Omental fat pad (tissue), 4 donors: ENCODE data around the gene INHBC. TPM values are rescaled to one million over a fixed set of nuclear protein-coding genes. Genes with fewer than 3 reads are reported as not detected.

Experiments used
- ATAC-seq: fragments of 150-250 bp; one replicate; pipeline ENCODE4 v1.9.1; 2016; ENCODE audit warnings: mild to moderate bottlenecking, moderate library complexity; ENCODE audit not compliant: low FRiP score
- DNase-seq: peaks from one replicate; pipeline ENCODE4 v3.0.0-alpha.2; 2019; ENCODE audit warnings: low spot score
- small RNA-seq: library from RNA; depleted of rRNA; stranded (forward); fragments of <200 nt; gene quantifications from one replicate; pipeline ENCODE3, GENCODE V24; 2016
- total RNA-seq, 4 donors: library from RNA; depleted of rRNA; stranded (reverse); fragments of >200 nt; gene quantifications; one replicate each; pipeline ENCODE4 v1.1.0, GENCODE V29; 2016
- TF ChIP-seq, protein P1 (sequence below), 3 donors: fragments of 450-650 bp; IDR thresholded peaks; one replicate each; pipeline ENCODE4 v1.5.1; 2016 to 2017; ENCODE audit warnings: antibody characterized with exemption in 3 of 3, mild to moderate bottlenecking in 3 of 3, moderate library complexity in 2 of 3

Gene INHBC
- total RNA-seq, 4 donors from 2014 or later, result not detected

- ATAC-seq (no peak), DNase-seq (no peak)
- TF ChIP-seq, protein P1, sequence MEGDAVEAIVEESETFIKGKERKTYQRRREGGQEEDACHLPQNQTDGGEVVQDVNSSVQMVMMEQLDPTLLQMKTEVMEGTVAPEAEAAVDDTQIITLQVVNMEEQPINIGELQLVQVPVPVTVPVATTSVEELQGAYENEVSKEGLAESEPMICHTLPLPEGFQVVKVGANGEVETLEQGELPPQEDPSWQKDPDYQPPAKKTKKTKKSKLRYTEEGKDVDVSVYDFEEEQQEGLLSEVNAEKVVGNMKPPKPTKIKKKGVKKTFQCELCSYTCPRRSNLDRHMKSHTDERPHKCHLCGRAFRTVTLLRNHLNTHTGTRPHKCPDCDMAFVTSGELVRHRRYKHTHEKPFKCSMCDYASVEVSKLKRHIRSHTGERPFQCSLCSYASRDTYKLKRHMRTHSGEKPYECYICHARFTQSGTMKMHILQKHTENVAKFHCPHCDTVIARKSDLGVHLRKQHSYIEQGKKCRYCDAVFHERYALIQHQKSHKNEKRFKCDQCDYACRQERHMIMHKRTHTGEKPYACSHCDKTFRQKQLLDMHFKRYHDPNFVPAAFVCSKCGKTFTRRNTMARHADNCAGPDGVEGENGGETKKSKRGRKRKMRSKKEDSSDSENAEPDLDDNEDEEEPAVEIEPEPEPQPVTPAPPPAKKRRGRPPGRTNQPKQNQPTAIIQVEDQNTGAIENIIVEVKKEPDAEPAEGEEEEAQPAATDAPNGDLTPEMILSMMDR (IDR thresholded peaks at IDR 0.05), result no peak
Measured at GRCh38 chr12:57496822-57497221, 62.2 kb downstream of the INHBC start.

DNA sequence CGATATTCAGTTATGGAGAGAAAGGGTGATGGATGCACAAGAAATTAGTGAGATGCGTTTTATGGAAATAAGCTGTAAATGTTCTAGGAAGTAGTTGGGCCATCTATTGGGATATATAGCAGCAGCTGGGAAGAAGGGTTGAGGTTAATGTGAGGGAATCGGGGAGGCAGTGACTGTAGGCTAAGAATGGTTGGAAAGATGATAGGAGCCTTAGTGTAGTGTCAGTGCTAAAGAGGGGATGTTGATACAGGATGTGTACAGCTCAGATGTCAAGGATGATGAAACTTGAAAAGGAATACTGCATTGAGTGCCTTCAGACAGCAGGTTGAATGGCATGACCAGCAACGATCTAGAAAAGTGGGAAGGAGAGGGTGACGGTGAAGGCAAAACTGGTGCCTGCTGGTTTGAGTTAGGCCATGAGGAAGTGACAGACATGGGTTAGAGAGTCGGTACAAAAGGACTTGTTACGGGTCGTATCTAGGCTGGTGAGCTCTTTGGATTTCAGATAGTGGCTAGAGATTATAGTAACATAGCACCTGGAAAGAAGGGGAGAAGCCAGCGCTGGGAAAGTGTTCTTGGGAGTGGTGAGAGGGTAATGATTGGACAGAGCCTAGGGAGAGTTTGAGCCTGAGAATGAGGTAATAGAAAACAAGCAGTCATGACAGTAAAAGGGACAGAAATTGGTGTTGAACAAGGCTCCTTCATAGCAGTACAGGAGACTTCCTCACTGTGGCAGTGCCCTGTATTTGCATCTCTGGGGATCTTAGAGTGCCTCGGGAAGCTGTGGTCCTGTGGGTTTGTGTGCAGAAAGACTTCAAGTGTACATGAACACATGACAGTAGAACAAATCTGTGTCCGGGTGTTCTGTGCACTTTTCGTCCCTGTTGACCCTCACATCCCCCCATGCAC, 62.9 kb downstream of the INHBC start:
- TF ChIP-seq, protein P1 (IDR thresholded peaks at IDR 0.05), result no peak
- no peak for DNase-seq
- no peak for ATAC-seq

GRCh38 chr12:57498132-57498502, 63.5 kb downstream of the INHBC start:
- no peak for DNase-seq
- TF ChIP-seq, protein P1 (IDR thresholded peaks at IDR 0.05), result no peak
- ATAC-seq, result no peak

DNA sequence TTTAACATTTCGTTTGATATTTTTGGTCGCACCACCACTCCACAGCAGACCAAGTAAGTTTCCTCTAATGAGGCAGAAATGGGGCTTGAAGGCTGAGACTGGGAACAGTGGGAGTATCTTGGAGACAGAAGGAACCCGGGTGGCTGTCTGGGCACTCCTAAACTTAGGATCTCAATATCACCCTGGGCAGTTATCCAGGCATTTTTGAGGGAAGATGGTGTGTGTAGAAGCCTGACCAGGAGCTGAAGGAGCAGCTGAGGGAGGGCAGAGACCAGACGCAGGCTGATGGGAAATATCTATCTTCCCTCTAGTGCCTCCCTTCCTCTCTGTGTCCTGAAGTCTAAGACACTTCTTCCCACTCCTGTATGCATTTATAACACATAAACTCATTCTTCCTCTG, 64.0 kb downstream of the INHBC start:
- DNase-seq, result no peak
- no peak for ATAC-seq
- TF ChIP-seq, protein P1 (IDR thresholded peaks at IDR 0.05), result no peak

DNA sequence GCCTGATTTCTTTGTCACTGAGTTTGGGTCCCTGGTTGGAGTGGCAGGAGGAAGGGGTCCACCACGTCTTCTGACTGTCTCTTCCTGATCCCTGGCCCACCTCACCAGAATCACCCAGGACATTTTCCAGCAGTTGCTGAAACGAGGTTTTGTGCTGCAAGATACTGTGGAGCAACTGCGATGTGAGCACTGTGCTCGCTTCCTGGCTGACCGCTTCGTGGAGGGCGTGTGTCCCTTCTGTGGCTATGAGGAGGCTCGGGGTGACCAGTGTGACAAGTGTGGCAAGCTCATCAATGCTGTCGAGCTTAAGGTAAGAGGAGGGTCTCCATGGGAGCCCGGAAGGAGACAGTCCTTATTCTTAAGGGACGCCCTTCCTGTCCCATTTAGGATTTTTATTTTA, 65.6 kb downstream of the INHBC start:
- TF ChIP-seq, protein P1 (IDR thresholded peaks at IDR 0.05), result no peak
- DNase-seq (no peak), ATAC-seq (no peak)

Small RNA genes within 50 kb of the gene (small RNA-seq; reads per million reads assigned to genes)
- not detected for gene RNU6-879P

Other genes starting within 250 kb of the INHBC start
- gene NXPH4, start 218.0 kb upstream of the INHBC start, total RNA-seq, result 1 to 10 TPM in 2 of 4 donors, under 1 TPM in 1, not detected in 1; 0.56 to 2.4 (median 1.4) TPM
- 10 to 100 TPM; 45.2 to 66.4 (median 55.0) TPM for gene SHMT2, start 205.1 kb upstream of the INHBC start, total RNA-seq
- gene STAC3, start 183.6 kb upstream of the INHBC start, total RNA-seq, result 1 to 10 TPM; 2.0 to 3.7 (median 2.6) TPM
- 10 to 100 TPM; 24.2 to 47.3 (median 26.7) TPM for gene R3HDM2, start 3.7 kb upstream of the INHBC start, total RNA-seq
- gene INHBE, start 20.5 kb downstream of the INHBC start, total RNA-seq, result under 1 TPM in 1 of 4 donors, not detected in 3; 0.25 TPM
- under 1 TPM in 3 of 4 donors, not detected in 1; 0.09 to 0.60 (median 0.19) TPM for gene GLI1, start 25.0 kb downstream of the INHBC start, total RNA-seq
- gene ARHGAP9, start 45.1 kb downstream of the INHBC start, total RNA-seq, result 10 to 100 TPM; 13.8 to 85.6 (median 29.8) TPM
- gene MARS1, start 53.3 kb downstream of the INHBC start, total RNA-seq, result 100 to 1,000 TPM in 1 of 4 donors, 10 to 100 TPM in 3; 53.5 to 108 (median 58.4) TPM
- 10 to 100 TPM; 31.5 to 66.6 (median 35.5) TPM for gene DDIT3, start 85.7 kb downstream of the INHBC start, total RNA-seq
- gene MBD6, start 88.0 kb downstream of the INHBC start, total RNA-seq, result 10 to 100 TPM; 11.8 to 40.2 (median 15.2) TPM
- 100 to 1,000 TPM in 3 of 4 donors, 10 to 100 TPM in 1; 96.0 to 134 (median 123) TPM for gene DCTN2, start 112.4 kb downstream of the INHBC start, total RNA-seq
- under 1 TPM in 2 of 4 donors, not detected in 2; 0.09 to 0.13 TPM for gene KIF5A, start 115.3 kb downstream of the INHBC start, total RNA-seq
- 10 to 100 TPM; 16.9 to 21.3 (median 17.6) TPM for gene PIP4K2C, start 156.4 kb downstream of the INHBC start, total RNA-seq
- gene DTX3, start 170.0 kb downstream of the INHBC start, total RNA-seq, result 10 to 100 TPM in 3 of 4 donors, 1 to 10 TPM in 1; 8.0 to 21.7 (median 13.3) TPM
- 10 to 100 TPM; 14.7 to 28.8 (median 20.0) TPM for gene ARHGEF25, start 176.7 kb downstream of the INHBC start, total RNA-seq
- 1 to 10 TPM in 2 of 4 donors, under 1 TPM in 2; 0.36 to 3.0 (median 1.0) TPM for gene B4GALNT1, start 198.4 kb downstream of the INHBC start, total RNA-seq